Measurements from ENCODE around the gene RAB25. TPM values are rescaled to one million over a fixed set of nuclear protein-coding genes. Genes with fewer than 3 reads are reported as not detected.

Gene RAB25
- total and polyA plus RNA-seq, 2 experiments from 2014 or later, result 71.1 to 106 TPM

DNA sequence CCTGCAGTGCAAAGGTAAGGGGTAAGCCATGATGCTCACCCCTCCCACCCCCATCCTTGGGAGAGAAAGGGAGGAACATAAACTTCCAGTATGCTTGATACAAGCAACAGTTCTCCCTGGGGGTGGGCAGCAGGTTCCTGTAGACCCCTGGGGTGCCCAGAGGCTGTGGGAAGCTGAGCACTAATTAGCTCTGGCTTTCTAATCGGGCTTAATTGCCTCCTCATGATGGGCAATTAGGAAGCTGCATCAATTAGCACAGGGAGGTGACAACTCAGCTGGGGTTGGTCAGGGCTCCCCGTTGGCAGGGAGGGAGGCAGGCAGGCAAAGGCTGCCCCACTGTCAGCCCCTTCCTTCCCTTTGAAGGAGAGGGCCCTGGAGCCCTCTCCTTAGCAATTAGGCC, 37.8 kb downstream of the RAB25 start:
- Histone ChIP-seq H3K4me3 (no peak overlapping the region), H4K20me1 (ENCODE audit: insufficient read depth, poor library complexity, severe bottlenecking) (no peaks in the 10 kb centered on the region), H3K27ac (no peak overlapping the region), H3K27me3 (no peaks in the 10 kb centered on the region), H3K4me1 (ENCODE audit: insufficient read depth) (peaks cover 34% of the 10 kb centered on the region), H3K9me3 (ENCODE audit: low read depth) (no peaks in the 10 kb centered on the region), H3K4me2 (no peak overlapping the region), H3K79me2 (peaks cover 83% of the 10 kb centered on the region), H3K9me2 (replicated peaks; ENCODE audit: insufficient read depth) (no peaks in the 10 kb centered on the region), H3K36me3 (replicated peaks; ENCODE audit: insufficient read depth, low read depth) (no peaks in the 10 kb centered on the region), H2AFZ (no peak overlapping the region)
- 76% methylated on average over 2 of the region's 2 CpGs for WGBS (ENCODE audit: low lambda C conversion rate, missing lambda C conversion rate)
- TF ChIP-seq EZH2phosphoT487 (IDR thresholded peaks at IDR 0.05; ENCODE audit: low read depth, severe bottlenecking, unreplicated experiment), result no peak
- no peak for TF ChIP-seq EZH2 (IDR thresholded peaks at IDR 0.05; ENCODE audit: borderline replicate concordance)
- TF ChIP-seq, protein P1, sequence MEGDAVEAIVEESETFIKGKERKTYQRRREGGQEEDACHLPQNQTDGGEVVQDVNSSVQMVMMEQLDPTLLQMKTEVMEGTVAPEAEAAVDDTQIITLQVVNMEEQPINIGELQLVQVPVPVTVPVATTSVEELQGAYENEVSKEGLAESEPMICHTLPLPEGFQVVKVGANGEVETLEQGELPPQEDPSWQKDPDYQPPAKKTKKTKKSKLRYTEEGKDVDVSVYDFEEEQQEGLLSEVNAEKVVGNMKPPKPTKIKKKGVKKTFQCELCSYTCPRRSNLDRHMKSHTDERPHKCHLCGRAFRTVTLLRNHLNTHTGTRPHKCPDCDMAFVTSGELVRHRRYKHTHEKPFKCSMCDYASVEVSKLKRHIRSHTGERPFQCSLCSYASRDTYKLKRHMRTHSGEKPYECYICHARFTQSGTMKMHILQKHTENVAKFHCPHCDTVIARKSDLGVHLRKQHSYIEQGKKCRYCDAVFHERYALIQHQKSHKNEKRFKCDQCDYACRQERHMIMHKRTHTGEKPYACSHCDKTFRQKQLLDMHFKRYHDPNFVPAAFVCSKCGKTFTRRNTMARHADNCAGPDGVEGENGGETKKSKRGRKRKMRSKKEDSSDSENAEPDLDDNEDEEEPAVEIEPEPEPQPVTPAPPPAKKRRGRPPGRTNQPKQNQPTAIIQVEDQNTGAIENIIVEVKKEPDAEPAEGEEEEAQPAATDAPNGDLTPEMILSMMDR (IDR thresholded peaks at IDR 0.05; ENCODE audit: poor library complexity), result no peak
- DNase-seq (ENCODE audit: low spot score), result no peak

DNA sequence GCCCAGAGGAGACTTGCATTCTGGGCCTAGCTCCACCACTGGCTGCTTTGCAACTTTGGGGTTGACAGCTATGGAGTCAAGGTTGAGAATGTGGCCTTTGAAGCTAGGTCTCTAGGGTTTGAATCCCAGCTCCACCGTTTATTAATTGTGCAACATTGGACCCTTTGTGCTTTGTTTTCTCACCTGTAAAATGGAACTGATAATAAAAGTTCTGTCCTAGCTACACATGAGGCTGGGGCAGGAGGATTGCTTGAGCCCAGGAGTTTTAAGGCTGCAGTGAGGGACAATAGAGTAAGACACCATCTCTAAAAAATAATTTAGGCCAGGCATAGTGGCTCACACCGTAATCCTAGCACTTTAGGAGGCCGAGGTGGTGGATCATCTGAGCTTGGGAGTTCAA, 38.3 kb downstream of the RAB25 start:
- DNase-seq (ENCODE audit: low spot score), result no peak
- no peak overlapping the region for H3K4me2 ChIP-seq
- H3K27ac ChIP-seq, result no peak overlapping the region
- H3K4me1 ChIP-seq (ENCODE audit: insufficient read depth), result peaks cover 39% of the 10 kb centered on the region
- H3K4me3 ChIP-seq, result no peak overlapping the region
- H3K9me2 ChIP-seq (replicated peaks; ENCODE audit: insufficient read depth), result no peaks in the 10 kb centered on the region
- H3K79me2 ChIP-seq, result peaks cover 79% of the 10 kb centered on the region
- TF ChIP-seq, protein P1 (IDR thresholded peaks at IDR 0.05; ENCODE audit: poor library complexity), result no peak
- no peak for TF ChIP-seq EZH2phosphoT487 (IDR thresholded peaks at IDR 0.05; ENCODE audit: low read depth, severe bottlenecking, unreplicated experiment)
- TF ChIP-seq EZH2 (IDR thresholded peaks at IDR 0.05; ENCODE audit: borderline replicate concordance), result no peak
- no peaks in the 10 kb centered on the region for H3K27me3 ChIP-seq
- H3K36me3 ChIP-seq (replicated peaks; ENCODE audit: insufficient read depth, low read depth), result no peaks in the 10 kb centered on the region
- no peaks in the 10 kb centered on the region for H4K20me1 ChIP-seq (ENCODE audit: insufficient read depth, poor library complexity, severe bottlenecking)
- no peak overlapping the region for H2AFZ ChIP-seq
- 86% methylated on average over 3 of the region's 3 CpGs for WGBS (ENCODE audit: low lambda C conversion rate, missing lambda C conversion rate)
- H3K9me3 ChIP-seq (ENCODE audit: low read depth), result no peaks in the 10 kb centered on the region

DNA sequence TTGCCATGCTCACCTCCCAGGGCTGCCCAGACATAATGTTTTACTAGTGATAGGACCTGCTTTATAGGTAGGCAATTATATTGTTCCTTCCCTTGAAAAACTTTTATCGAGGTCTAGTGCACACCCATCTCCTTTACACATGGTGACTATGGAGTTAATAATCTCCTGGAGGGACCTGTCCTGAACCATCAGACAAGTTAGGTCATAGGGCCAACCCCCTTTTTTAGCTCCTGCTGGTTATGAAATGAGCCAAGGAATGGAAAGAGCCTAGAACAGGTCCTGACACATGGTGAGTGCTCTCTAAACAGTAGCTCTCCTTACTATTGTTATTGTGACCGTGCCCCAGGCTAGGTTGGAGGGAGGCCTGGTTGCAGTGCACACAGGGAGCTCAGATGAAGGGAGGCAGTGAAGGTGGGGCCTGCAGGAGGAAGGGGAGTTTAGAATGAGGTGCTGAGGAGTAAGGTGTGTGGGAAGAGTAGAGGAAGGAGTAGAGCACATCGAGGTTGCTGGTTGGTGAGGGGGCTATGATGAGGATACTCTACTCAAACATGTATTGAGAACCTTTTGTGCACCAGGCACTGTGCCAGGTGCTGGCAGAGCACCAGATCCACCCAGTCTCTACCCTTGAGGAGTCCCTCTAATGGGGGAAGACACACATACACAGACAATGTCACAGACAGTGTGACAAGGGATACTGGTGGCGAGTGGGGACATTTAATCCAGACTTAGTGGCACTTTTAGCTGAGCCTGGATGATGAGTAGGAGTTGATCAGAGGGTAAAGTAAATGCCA, 39.4 kb downstream of the RAB25 start:
- H3K4me2 ChIP-seq, result no peak overlapping the region
- H2AFZ ChIP-seq, result no peak overlapping the region
- no peak overlapping the region for H3K4me3 ChIP-seq
- TF ChIP-seq EZH2phosphoT487 (IDR thresholded peaks at IDR 0.05; ENCODE audit: low read depth, severe bottlenecking, unreplicated experiment) (no peak), EZH2 (IDR thresholded peaks at IDR 0.05; ENCODE audit: borderline replicate concordance) (no peak)
- TF ChIP-seq, protein P1 (IDR thresholded peaks at IDR 0.05; ENCODE audit: poor library complexity), result no peak
- whole genome bisulfite sequencing (ENCODE audit: low lambda C conversion rate, missing lambda C conversion rate), result 82% methylated on average over 4 of the region's 4 CpGs
- H3K79me2 ChIP-seq, result peaks cover 82% of the 10 kb centered on the region
- no peak for DNase-seq (ENCODE audit: low spot score)
- no peaks in the 10 kb centered on the region for H3K27me3 ChIP-seq
- H3K4me1 ChIP-seq (ENCODE audit: insufficient read depth), result peaks cover 50% of the 10 kb centered on the region
- no peaks in the 10 kb centered on the region for H4K20me1 ChIP-seq (ENCODE audit: insufficient read depth, poor library complexity, severe bottlenecking)
- H3K9me2 ChIP-seq (replicated peaks; ENCODE audit: insufficient read depth), result no peaks in the 10 kb centered on the region
- H3K27ac ChIP-seq, result no peak overlapping the region
- H3K36me3 ChIP-seq (replicated peaks; ENCODE audit: insufficient read depth, low read depth), result no peaks in the 10 kb centered on the region
- H3K9me3 ChIP-seq (ENCODE audit: low read depth), result no peaks in the 10 kb centered on the region
